Activated CD4-positive, CD25-positive, alpha-beta regulatory T cell treated with anti-CD3 and anti-CD28 coated beads, Interleukin-2, amount 50 U/mL, for 24 hours (primary cell): ENCODE measurements around the gene HOXB6.

Source experiments
- ATAC-seq, 2 donors: fragments of 150-1000 bp; cut with Tn5 transposase; one replicate each; pipeline ENCODE4 v1.10.0; 2021; ENCODE audit warnings: mild to moderate bottlenecking in 1 of 2, moderate library complexity in 1 of 2

HOXB6 gene

DNA sequence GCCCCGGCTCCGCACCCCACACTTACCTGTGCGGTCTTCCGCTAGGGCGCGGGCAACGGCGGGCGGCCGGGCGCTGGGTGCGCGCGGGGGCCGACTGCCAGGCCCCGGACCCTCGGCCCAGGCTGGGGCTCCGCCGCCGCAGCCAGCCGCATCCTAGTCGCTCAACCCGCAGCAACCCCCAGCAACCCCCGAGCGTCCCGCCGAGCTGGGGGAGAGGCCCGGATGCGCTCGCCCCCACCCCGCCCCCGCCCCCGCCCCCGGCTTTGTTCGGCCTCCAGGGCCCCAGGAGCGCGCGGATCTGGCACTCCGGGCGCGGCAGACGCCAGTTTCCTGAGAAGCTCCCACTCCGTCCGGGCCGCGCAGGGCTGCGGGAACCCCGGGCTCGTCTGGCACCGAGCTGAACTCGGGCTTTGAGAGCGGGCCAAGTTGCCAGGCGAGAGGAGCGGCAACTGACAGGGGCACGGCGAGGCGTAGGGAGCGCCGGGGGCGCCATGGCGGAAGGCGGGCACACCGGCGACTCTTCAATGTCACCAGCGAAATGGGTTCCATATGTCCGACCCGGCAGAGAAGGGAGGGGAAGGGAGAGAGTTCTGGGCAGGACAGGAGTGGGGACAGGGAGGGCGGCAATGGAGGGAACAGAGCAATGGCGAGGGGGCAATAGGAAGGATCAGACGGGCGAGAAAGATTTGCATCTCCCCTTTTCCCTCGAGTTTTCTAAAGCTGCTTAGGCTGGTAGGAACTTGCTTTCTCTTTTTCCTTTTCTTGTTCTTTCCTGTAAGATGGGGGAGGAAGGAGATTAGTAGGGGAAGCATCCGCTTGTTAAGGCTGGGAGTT lies 40.4 kb downstream of the HOXB6 start:
- no peak for ATAC-seq

- no peak for ATAC-seq
Measured at GRCh38 chr17:48563867-48564187, 41.0 kb downstream of the HOXB6 start.

DNA sequence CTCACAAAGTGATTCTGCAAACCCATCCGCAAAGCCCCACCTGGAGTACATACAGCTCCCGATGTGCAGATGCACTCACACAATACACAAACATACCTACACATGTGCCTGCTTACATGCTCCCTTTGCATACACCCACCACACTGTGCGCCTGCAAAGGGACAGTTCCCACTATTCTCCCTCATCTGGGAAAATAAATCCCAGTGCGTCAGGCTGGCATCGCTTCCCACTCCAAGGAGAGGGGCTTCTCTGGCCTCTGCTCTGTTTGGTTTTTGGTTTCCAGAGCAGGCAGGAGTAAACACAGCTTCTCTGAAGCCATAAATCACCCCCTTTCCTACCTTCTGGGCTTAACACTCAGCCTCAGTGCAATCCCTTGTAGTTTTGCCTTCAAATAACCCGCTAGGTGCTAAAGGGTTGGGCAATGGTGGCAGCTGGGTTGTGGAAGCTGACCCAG lies 41.4 kb downstream of the HOXB6 start:
- ATAC-seq = no peak

- no peak for ATAC-seq
Measured at GRCh38 chr17:48562934-48563333, 41.9 kb downstream of the HOXB6 start.

- ATAC-seq = peak in 1 of 2 donors; percentile 36
Measured at GRCh38 chr17:48561884-48562810, 42.6 kb downstream of the HOXB6 start.

DNA sequence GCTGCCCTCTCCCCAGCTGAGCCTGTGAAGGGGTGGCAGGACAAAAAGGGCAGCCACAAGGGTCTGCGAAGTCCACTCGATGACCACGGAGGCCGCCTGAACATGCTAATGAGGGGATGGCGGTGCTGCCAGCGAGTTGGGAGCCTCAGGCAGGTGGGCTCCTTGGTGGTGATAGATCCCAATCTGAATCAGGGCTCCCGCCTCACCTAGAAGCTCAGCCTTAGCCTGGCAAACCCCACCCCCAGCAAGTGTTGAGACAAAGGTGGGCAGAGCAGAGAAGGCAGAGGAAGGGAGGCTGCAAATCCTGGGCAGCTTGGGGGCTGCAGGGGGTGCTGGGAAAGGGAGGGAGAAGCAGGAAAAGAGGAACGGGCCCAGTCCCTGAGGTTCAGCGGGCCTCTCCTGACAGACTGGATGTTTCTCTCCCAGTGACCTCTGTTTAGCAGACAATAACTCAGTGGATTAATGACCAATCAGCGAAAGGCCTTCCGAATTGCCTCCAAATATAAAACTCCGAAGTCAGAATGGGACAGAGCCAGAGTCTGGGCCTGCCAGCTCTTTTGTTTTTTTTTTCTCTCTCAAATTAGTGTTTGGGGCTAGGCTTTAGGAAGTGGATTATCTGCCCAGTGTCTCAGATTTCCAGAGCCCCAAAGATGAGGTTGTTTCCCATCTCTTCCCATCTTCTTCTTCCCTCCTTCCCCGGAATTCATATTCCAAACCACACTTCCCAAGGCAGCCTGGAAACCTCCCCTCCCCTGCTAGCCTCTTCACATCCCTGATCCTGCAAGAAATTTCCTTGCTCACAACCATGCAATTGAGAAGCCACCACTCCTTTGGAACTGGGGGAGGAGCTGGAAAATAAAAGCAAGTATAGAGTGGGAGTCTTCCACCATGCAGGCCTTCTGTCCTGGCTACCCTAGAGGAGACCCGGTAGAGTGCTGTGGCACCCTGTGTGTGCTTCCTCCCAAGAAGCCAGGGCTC lies 44.7 kb downstream of the HOXB6 start:
- no peak for ATAC-seq

- ATAC-seq = no peak
Measured at GRCh38 chr17:48559122-48559839, 45.5 kb downstream of the HOXB6 start.

- ATAC-seq = no peak
Measured at GRCh38 chr17:48558831-48559121, 46.0 kb downstream of the HOXB6 start.

DNA sequence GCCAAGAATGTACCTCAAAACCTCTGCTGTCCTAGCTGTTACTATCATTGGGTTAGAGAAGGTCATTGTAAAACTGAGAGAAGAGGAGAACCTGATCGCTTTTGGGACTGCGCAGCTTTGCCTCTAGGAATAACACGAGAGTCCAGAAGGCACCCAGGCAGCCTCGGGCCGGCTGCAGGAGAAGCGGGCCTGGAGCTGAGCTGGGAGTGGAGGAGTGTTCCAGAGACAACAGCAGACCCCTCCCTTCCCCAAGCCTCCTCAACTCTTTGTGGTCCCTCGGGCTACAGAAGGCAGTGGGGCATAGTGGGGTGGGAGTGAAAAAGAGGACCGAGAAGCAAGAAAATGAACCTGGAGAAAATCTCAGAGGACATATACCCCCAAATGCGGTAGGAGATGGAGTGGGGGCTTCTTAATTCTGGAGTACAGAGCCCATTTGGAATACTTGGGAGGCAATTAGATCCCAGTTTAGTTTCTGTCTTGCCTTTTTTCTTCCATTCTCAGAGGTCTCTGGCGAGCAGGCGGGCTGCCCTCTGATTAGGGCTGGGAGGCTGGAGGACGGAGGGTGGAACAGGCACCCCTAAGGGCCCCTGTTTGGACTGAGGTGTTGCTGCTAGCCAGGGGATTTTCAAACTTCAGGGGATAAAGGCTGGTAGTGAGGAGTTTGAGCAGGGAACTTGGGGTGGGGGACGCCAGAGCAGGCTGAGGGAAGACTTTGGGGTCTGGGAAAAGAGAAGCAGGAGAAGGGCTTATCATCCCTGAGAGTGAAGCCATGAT lies 46.5 kb downstream of the HOXB6 start:
- ATAC-seq = no peak

DNA sequence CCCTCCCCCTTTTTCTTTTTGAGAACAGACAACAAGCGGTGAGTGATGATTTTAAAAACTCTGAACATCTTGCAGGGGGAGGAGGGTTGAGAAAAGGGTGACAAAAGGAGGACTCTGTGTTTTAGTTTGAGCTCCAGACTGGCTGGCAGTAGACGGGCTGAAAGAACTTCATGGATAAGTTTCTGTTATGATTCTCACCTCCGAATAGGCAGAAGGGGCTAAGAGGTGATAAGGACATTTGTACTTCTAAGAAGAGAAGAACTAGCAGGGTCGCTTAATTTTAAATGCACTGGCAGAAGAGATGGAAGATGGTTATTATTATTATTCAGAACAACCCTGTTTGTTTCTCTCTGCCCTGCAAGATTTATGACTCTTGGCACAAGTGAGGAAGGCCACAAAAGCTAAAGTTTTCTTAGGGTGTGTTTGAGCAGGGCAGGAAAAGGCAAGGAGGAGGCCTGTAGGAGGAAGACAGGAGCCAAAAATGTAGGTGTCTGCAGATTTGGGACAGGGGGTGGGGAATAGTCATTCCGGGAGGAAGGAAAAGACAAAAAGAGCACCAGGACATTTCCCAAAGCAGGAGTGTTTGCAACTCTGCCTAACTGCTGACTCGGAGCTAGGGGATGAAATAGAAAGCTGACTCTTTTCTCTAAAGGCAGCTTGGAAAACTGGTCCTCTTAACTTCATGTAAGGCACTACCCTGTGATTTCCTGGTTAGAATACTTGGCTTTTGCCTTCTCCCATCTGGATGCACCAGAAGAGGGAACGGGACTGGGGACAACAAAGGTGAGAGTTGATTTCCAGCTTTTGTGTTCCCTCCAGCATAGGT lies 48.0 kb downstream of the HOXB6 start:
- no peak for ATAC-seq

- no peak for ATAC-seq
Measured at GRCh38 chr17:48556229-48556575, 48.6 kb downstream of the HOXB6 start.

- ATAC-seq = peak; percentile 32 to 38
Measured at GRCh38 chr17:48555258-48556228, 49.2 kb downstream of the HOXB6 start.

DNA sequence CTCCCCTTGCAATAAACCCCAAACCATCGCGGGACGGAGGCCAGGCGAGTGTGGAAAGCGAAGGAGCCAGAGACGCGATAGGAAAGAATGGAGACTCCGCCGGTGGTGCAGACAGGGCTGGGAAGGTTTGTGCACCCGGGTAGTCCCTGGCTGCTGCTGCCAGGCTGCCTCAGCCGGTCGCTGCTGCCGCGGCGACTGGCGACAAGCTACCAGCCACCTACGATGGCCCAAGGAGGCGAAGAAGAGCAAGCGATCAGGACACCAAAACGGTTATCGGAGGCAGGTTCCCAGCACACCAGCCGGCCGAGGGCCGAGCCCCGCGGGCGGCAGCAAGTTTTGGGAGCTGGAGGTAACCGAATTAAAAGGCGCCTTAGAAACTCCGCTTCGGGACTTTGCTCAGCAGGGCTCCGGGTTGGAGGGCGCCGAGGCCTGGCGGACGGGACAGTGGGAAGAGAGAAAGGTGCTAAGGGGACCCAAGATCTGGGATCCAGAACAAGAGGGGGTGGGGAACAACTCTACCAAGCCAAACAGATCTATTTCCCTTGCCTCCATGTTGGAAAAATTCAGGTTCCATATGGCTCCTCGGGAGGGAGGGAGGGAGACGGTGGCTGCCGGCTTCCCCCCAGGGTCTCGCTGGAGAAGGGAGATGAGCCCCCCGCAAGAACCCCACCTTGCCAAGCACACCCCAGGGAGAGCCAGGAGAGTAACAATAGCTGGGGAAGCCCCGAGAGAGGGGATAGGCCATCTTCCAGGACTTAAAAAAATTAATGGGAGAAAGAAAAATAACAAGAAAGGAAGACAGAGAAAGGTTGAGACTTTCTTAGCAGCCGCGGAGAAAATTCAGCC lies 50.2 kb downstream of the HOXB6 start:
- ATAC-seq = no peak

- no peak for ATAC-seq
Measured at GRCh38 chr17:48553826-48554225, 51.0 kb downstream of the HOXB6 start.

GRCh38 chr17:48553190-48553547 lies 51.6 kb downstream of the HOXB6 start:
- no peak for ATAC-seq

GRCh38 chr17:48552466-48553189 lies 52.2 kb downstream of the HOXB6 start:
- no peak for ATAC-seq

DNA sequence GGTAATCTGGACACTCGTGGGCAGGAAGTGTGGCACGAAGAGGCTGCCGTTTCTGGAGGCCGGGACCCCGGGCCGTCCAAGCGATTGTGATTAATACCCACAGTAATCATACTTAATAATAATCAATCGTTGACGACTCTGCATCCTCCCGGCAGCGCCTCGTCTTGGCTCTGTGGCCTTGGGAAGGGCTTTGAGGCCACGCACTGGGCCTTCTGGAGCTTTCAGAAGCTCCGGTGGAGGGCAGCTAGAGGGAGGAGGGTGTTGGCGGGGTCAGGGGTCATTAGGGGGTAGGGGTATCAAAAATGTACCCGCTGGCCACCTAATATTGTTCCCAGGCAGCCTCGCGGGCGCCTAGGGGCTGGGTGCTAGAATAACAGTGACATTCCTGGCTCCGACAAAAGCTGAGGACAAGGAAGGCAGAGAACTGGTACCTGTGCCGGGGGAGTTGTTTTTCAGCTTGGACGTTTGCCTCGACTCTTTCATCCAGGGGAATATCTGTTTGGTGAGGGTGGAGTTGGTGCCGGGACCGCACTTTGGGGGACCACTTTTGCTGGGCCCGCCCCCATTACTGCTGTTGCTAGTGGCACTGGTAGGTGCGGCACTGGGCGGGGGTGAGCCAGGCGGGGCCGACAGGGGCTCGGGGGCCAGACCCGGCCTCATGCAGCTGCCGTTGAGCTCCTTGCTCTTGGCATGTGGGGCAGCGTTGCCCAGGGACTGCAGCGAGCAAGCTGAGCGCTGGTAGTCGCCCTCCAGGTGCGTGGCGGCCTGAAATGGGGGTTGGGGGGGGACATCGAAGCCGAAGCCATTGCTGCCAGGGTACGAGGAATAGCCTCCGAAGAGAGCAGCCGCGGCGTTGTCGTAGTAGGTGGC lies 53.0 kb downstream of the HOXB6 start:
- ATAC-seq = no peak
